IMR-90 (cell line): ENCODE results near the gene RNF186. TPM values are rescaled to one million over a fixed set of nuclear protein-coding genes. Genes with fewer than 3 reads are reported as not detected.

Experiments
- ATAC-seq: fragments of 200-7000 bp; cut with Tn5 transposase; 2 replicates; pipeline ENCODE4 v1.9.1; 2020; ENCODE audit warnings: low read depth, mild to moderate bottlenecking, moderate library complexity
- BruUV-seq: library from RNA; stranded (reverse); fragments of 400-500 nt; replicated peaks from 2 replicates; lab custom pipeline; 2021; lab: Mats Ljungman, UMichigan
- CTCF ChIA-PET: fragments of 300-600 bp; formaldehyde crosslinking; extraction: SDS; loops from one replicate; lab custom pipeline; 2021; ENCODE audit warnings: antibody characterized with exemption; lab: Yijun Ruan, JAX
- POLR2A ChIA-PET: fragments of 300-600 bp; sonication (Branson Sonifier 250); formaldehyde crosslinking; loops from one replicate; lab custom pipeline; 2022; ENCODE audit warnings: antibody characterized with exemption; ENCODE audit not compliant: unreplicated experiment; lab: Charles Lee
- DNase-seq: peaks from one replicate; pipeline ENCODE4 v3.0.0; 2013
- H2AFZ ChIP-seq: replicated peaks from 2 replicates; pipeline ENCODE3; 2013; ENCODE audit warnings: low read length, mild to moderate bottlenecking; ENCODE audit not compliant: poor library complexity
- H2AK5ac ChIP-seq: 2 replicates; pipeline ENCODE4 v1.6.1; 2013; ENCODE audit warnings: low read depth, low read length, inconsistent platforms
- H2AK9ac ChIP-seq: replicated peaks from 2 replicates; pipeline ENCODE3; 2013; ENCODE audit warnings: mild to moderate bottlenecking, low read depth, low read length, moderate library complexity; ENCODE audit not compliant: poor library complexity
- H2BK120ac ChIP-seq: 2 replicates; pipeline ENCODE4 v1.6.1; 2013; ENCODE audit warnings: low read depth, low read length, inconsistent platforms
- H2BK15ac ChIP-seq: 3 replicates; pipeline ENCODE4 v1.6.1; 2013; ENCODE audit warnings: low read depth, low read length, inconsistent platforms
- H2BK20ac ChIP-seq: 2 replicates; pipeline ENCODE4 v1.6.1; 2013; ENCODE audit warnings: low read depth, mild to moderate bottlenecking, inconsistent platforms, low read length, moderate library complexity
- H2BK5ac ChIP-seq: 2 replicates; pipeline ENCODE4 v1.6.1; 2013; ENCODE audit warnings: mild to moderate bottlenecking, low read depth, low read length, inconsistent platforms; ENCODE audit not compliant: poor library complexity, severe bottlenecking
- H3K14ac ChIP-seq: replicated peaks from 2 replicates; pipeline ENCODE4 v1.6.1; 2013; ENCODE audit warnings: low read depth, low read length, inconsistent platforms
- H3K18ac ChIP-seq: 2 replicates; pipeline ENCODE4 v1.6.1; 2013; ENCODE audit warnings: low read depth, low read length, control low read depth
- H3K23ac ChIP-seq: 2 replicates; pipeline ENCODE4 v1.6.1; 2013; ENCODE audit warnings: low read depth, low read length, inconsistent platforms
- H3K27ac ChIP-seq: 2 replicates; pipeline ENCODE4 v1.5.1; 2013; ENCODE audit warnings: mild to moderate bottlenecking, control low read depth, low read length; ENCODE audit not compliant: insufficient read depth
- H3K27me3 ChIP-seq: 2 replicates; pipeline ENCODE4 v1.6.1; 2013; ENCODE audit warnings: low read length; ENCODE audit not compliant: control insufficient read depth, insufficient read depth
- H3K36me3 ChIP-seq: 2 replicates; pipeline ENCODE4 v1.6.1; 2013; ENCODE audit warnings: low read length, mixed read lengths; ENCODE audit not compliant: control insufficient read depth, insufficient read depth
- H3K4ac ChIP-seq: 2 replicates; pipeline ENCODE4 v1.6.1; 2013; ENCODE audit warnings: low read depth, low read length, inconsistent platforms
- H3K4me1 ChIP-seq: 2 replicates; pipeline ENCODE4 v1.6.1; 2013; ENCODE audit warnings: low read length, mixed read lengths; ENCODE audit not compliant: control insufficient read depth, insufficient read depth
- H3K4me2 ChIP-seq: 2 replicates; pipeline ENCODE4 v1.6.1; 2013; ENCODE audit warnings: low read depth, mild to moderate bottlenecking, control low read depth, low read length, moderate library complexity
- H3K4me3 ChIP-seq: 2 replicates; pipeline ENCODE4 v1.5.1; 2013; ENCODE audit warnings: low read depth, mild to moderate bottlenecking, control low read depth, low read length, moderate library complexity; ENCODE audit not compliant: insufficient read depth
- H3K56ac ChIP-seq: 2 replicates; pipeline ENCODE4 v1.6.1; 2013; ENCODE audit warnings: low read length, inconsistent platforms; ENCODE audit not compliant: insufficient read depth; ENCODE audit errors: extremely low read depth
- H3K79me1 ChIP-seq, 2 experiments: 2 replicates each; pipeline ENCODE4 v1.6.1; 2013; ENCODE audit warnings: low read length in 2 of 2, inconsistent platforms in 1 of 2, low read depth in 1 of 2
- H3K9ac ChIP-seq: 2 replicates; pipeline ENCODE4 v1.6.1; 2013; ENCODE audit warnings: low read depth, low read length, control low read depth
- H3K9me1 ChIP-seq: 2 replicates; pipeline ENCODE4 v1.6.1; 2013; ENCODE audit warnings: low read length, inconsistent platforms; ENCODE audit not compliant: insufficient read depth
- H3K9me3 ChIP-seq: 2 replicates; pipeline ENCODE4 v1.6.1; 2013; ENCODE audit warnings: low read length; ENCODE audit not compliant: control insufficient read depth, insufficient read depth
- H4K20me1 ChIP-seq: 2 replicates; pipeline ENCODE4 v1.6.1; 2013; ENCODE audit warnings: low read length, inconsistent platforms; ENCODE audit not compliant: insufficient read depth
- H4K5ac ChIP-seq: 2 replicates; pipeline ENCODE4 v1.6.1; 2013; ENCODE audit warnings: mild to moderate bottlenecking, low read depth, low read length, control low read depth
- H4K8ac ChIP-seq, 2 experiments: 2 replicates each; pipeline ENCODE4 v1.6.1; 2013; ENCODE audit warnings: low read depth in 2 of 2, low read length in 2 of 2, control low read depth in 1 of 2, inconsistent platforms in 1 of 2
- H4K91ac ChIP-seq: 2 replicates; pipeline ENCODE4 v1.6.1; 2013; ENCODE audit warnings: low read depth, low read length, inconsistent platforms; ENCODE audit not compliant: insufficient read depth
- CEBPB ChIP-seq: IDR thresholded peaks from 2 replicates; pipeline ENCODE4 v1.6.1; 2012; ENCODE audit warnings: low read depth, low read length, improper control_type of control experiment
- CHD1 ChIP-seq: IDR thresholded peaks from 2 replicates; pipeline ENCODE4 v1.6.1; 2012; ENCODE audit warnings: low read depth, low read length, improper control_type of control experiment
- NFE2L2 ChIP-seq: fragments of 150-350 bp; IDR thresholded peaks from 2 replicates; pipeline ENCODE4 v1.6.1; 2016; ENCODE audit warnings: low read depth, mild to moderate bottlenecking, low read length
- RCOR1 ChIP-seq: IDR thresholded peaks from 2 replicates; pipeline ENCODE4 v1.6.1; 2012; ENCODE audit warnings: mild to moderate bottlenecking, low read length, improper control_type of control experiment; ENCODE audit not compliant: insufficient replicate concordance
- SMC3 ChIP-seq: fragments of 150-350 bp; IDR thresholded peaks from 2 replicates; pipeline ENCODE4 v1.6.1; 2016; ENCODE audit warnings: low read depth, mild to moderate bottlenecking, antibody characterized with exemption, low read length, moderate library complexity
- USF2 ChIP-seq: fragments of 150-350 bp; IDR thresholded peaks from 2 replicates; pipeline ENCODE4 v1.6.1; 2017; ENCODE audit warnings: mild to moderate bottlenecking, antibody characterized with exemption, low read length, low read depth
- WGBS, 2 experiments: methylation state at CpG; one replicate each; pipeline versions ENCODE4 v1.1.5 to v1.1.7; 2013; ENCODE audit warnings: missing lambda C conversion rate in 2 of 2; ENCODE audit not compliant: insufficient read length in 1 of 2; ENCODE audit errors: extremely low coverage in 2 of 2; 5-methylcytosine and 5-hydroxymethylcytosine counted together
- dilution Hi-C: fragments of 300-500 bp; cut with HindIII; formaldehyde crosslinking; loops from one replicate; pipeline ENCODE4 v1.14.3; 2018; ENCODE audit warnings: low sequenced_read_pairs; ENCODE audit not compliant: unreplicated experiment
- in situ Hi-C: fragments of 300-500 bp; cut with MboI; formaldehyde crosslinking; loops from 3 replicates; pipeline ENCODE4 v1.14.3; 2019; ENCODE audit warnings: low sequenced_read_pairs, inconsistent platforms, mixed read lengths
- intact Hi-C: fragments of 100-400 bp; cut with micrococcal nuclease; formaldehyde crosslinking; loops from 2 replicates; pipeline ENCODE4 v1.10.0; 2022
- polyA plus RNA-seq, 3 experiments: library from polyadenylated mRNA; depleted of rRNA; stranded (reverse); fragments of >200 nt; gene quantifications; 2 replicates each; pipeline ENCODE4 v1.2.3, GENCODE V29; 2012; ENCODE audit warnings: low replicate concordance in 1 of 3
- total RNA-seq: library from RNA; depleted of rRNA; stranded (reverse); fragments of >200 nt; gene quantifications from 2 replicates; pipeline ENCODE4 v1.2.3, GENCODE V29; 2012

RNF186 gene
- total and polyA plus RNA-seq, 2 of the 4 experiments (the other 2 are of a cell fraction) = not detected

DNA sequence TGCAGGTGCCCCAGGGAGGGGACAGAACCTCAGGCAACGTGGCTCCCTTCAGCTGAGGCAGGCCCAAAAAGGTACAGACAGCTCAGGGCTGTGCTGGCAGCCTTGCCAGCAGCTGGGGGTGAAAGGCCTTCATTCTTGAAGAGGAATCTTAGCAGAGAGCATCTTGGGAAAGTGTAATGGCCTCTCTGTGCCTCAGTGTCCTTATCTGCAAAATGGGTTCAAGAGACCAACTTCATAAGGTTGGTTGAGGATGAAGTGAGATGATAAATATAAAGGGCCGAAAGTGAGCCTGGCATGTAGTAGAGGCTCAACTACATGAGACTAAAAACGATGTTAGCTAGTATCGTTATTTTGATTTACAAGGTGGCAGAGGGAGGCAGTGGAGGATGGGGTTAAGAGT is 41.6 kb downstream of the RNF186 start:
- Histone ChIP-seq H2BK20ac (no peak overlapping the region), H3K4me3 (no peak overlapping the region), H3K27me3 (no peaks in the 10 kb centered on the region), H3K9me3 (no peaks in the 10 kb centered on the region), H3K27ac (no peak overlapping the region), H2AFZ (no peak overlapping the region), H2BK15ac (no peak overlapping the region), H3K79me1 (no peaks in the 10 kb centered on the region), H3K9ac (no peak overlapping the region), H3K18ac (no peak overlapping the region), H4K20me1 (no peaks in the 10 kb centered on the region), H2BK120ac (no peak overlapping the region), H3K36me3 (peaks cover 14% of the 10 kb centered on the region), H3K4me1 (peaks cover under 1% of the 10 kb centered on the region; the same call in 1 of the 2 replicates), H3K23ac (no peak overlapping the region), H3K4me2 (no peak overlapping the region), H3K9me1 (no peaks in the 10 kb centered on the region), H3K14ac (no peak overlapping the region), H2AK5ac (no peak overlapping the region), H3K4ac (no peak overlapping the region), H3K56ac (no peak overlapping the region), H2AK9ac (no peak overlapping the region), H2BK5ac (no peak overlapping the region), H4K5ac (no peak overlapping the region), H4K8ac (no peak overlapping the region), H4K91ac (no peak overlapping the region)
- no peak for TF ChIP-seq SMC3
- no peak for TF ChIP-seq USF2
- no peak for TF ChIP-seq NFE2L2
- no peak for TF ChIP-seq CHD1
- no peak for TF ChIP-seq RCOR1
- TF ChIP-seq CEBPB = no peak
- dilution Hi-C loops = no loop called here
- WGBS, 2 experiments = no CpG with 5 or more reads among the region's 4 CpGs
- intact Hi-C loops = no loop called here
- no peak for ATAC-seq
- BruUV-seq = no TSS peak
- no peak for DNase-seq
- POLR2A ChIA-PET = interaction anchor here (0.9 kb wide), 1 partner anchor 15 kb away, joined by 3 read pairs; no protein-coding TSS in a partner anchor
- CTCF ChIA-PET = no interaction called here
- in situ Hi-C loops = no loop called here
